Putamen (tissue), 1 donor: Measurements from ENCODE around the gene ELP4.
A peak's percentile ranks its signal among the peaks of the same experiment; 100 is the strongest.
"Not testable (repeated sequence)": the region's sequence is repeated elsewhere in the genome, so short reads cannot be mapped to it uniquely, and the experiment has no call there.

Experiments
- DNase-seq: peaks from one replicate; pipeline ENCODE4 v3.0.0-alpha.2; 2016; ENCODE audit warnings: low spot score

ELP4 gene

DNA sequence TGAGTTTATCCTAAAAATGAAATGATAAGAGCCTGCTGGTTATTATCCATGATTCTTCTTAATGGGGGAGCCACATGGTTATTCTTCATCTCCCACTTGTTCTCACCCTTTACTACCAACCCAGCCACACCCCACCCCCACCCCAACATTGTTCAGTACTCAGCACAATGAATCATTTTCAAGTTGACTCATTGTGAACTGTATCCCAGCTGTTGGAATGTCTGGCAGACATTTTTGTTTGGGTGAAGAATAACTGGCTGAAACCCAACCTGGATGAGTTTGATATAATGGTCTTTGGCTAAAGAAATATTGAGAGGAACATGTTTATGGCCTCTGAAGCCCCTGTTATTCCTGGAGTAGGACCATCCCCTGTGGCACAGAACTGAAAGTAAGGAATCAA lies 136.2 kb downstream of the ELP4 start:
- no peak for DNase-seq

DNA sequence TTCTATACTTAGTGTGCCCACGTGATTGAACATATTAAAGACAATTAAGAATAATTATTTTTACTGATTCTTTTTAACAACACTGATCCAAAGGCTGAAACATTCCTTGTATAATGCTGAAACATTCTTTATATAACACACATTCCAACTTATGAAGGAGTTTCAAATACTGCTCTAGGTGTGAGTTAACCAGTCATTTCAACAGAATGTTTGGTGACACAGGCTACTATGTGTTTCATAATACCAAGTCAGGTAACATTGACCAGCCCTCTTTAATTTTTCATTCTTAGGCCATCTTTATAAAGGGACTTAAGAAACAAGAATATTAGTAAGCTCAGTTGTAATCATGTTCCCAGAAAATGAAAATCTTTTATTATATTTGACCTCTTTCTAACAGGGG lies 136.6 kb downstream of the ELP4 start:
- no peak for DNase-seq

DNA sequence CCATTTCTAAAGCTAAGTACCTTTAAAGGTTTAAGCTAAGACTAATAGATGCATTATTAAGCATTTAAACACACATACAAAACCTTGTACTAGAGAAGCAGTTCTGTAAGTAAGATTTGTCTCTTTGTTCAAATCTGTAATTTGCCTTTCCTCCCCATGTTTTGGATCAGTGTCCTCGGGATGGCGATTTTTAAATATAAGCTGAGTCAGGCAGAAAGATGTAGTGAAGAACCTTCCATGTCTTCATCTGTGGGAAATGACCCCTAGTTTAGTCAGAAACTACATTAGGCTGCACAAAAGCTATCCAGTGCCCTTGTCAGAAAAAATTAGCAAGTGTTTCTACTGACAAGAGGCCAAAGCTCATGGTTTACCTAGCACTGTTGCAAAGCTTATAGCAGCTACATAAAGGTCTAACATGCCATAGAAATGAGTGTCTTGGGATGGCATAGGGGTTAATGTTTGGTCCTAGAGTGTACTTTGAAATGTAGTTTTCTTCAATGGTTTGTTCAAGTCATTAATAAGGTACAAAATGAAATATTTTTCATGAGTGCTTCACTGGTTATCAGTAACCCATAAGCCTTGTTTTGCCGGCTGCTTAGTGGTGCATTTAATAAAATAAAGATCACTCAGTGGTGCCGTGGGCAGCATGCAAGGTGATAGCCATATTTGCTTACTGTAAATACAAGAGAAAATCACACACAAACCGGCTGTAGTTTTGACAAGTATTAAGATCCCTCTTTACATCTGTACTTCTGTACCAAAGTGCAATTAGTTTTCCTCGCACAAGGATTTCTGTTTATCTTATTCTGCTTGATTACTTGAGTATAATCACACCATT lies 139.8 kb downstream of the ELP4 start:
- no peak for DNase-seq

DNA sequence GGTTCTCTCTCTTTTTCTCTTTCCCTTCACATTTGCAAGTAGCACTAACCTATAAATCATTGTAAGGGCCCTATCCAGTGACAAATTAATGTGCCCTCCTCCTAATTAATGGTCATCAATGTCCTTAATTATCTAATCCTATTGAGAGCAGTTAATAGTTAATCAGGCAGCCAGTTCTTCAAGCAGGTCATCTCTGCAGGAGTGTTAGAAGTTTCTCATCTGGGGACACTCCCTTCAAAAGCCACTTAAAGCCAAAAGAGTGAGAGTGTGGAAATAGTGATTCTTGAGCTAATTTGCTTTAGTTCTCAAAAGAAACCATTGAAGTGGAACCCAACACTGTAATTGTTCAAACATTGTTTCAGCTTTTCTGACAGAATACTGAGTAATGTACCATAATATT lies 141.6 kb downstream of the ELP4 start:
- DNase-seq = no peak

DNA sequence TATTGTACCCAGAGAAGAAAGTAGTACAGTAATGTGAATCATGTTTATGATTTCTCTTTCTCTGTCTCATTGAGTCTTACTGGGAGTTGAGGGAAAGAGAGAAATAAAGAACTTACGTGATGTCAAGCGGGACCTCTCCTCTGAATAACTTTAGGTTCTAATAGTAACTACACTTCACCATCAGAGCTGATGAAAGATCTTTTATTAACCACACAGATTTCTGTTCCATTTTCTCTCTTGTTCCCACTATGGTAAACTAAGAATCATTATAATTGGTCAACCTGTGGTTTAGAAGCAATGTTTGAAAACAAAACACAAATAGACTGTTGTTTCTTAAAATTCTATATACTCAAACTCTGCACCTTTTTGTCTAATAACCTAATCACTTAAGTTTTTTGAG lies 142.3 kb downstream of the ELP4 start:
- DNase-seq = no peak

DNA sequence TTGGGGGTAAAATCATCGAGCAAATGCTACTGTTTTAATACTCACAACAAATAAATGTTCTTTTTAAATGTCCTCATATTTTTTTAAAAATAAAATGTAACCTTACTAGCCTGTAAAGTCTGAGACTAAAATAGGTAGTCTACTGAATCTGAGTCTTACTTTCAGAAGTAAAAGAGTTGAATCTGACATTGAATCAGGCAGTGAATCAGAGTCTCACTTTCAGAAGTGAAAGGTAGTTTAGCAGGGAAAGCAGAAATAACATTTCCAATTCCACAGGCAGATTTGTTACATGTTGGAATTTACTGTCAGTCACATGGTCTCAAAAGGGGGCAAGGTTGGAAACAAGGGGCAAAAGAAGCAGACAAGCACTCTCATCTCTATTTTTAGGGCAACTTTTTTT lies 143.0 kb downstream of the ELP4 start:
- DNase-seq = no peak

DNA sequence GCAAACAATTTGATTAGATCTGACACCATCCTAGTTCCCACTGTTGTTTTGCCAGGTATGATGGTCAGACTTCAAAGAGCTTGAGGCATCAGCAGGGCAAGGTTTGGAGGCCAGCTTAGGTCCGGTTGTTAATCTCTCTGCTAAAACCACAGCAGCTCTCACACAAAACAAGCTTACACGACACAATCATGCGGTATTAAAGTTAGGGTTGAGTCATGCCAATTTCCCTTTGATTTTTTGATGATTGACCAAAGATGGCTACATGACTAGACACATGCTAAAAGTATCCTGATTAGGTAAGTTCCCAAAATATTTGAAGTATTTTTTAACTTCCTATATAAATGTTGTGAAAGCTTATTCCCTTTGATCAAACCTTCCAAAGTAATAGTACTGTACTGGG lies 145.9 kb downstream of the ELP4 start:
- no peak for DNase-seq

DNA sequence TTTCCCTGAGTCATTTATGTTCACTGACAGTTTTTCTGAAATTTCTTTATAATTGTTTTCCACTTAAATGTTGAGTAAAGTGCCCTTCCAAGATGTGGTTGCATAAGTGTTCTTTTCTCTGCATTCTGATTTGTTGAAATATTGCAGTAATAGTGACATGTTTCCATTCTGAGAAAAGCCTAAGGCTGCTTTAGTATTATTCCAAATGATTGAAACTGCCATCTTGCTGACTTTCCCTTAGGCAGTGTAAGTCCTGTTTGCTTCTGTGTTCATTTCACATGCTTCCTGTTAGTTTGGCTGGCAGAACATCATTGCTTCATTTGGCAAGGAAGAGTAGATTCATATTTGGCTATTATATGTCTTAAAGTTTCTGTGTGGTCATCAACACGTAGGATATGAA lies 146.5 kb downstream of the ELP4 start:
- peak; percentile 18 for DNase-seq

DNA sequence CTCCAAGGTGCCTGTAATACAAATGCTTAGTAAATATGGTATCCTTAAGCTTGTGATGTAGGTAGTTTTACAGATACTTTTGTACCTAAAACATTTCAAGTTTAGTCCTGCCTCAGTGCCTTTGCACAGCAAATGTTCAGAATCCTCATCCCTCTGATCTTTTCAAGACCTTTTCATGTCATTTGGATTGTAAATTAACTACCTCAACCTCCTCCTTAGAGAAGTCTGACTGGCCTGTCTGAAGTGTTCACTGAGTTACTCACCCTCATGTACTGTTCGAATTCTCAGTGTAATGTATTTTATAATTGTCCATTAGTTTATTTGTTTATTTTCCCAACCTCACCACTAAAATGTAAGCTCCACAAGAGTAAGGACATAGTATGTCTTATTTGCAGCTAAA lies 147.5 kb downstream of the ELP4 start:
- no peak for DNase-seq

DNA sequence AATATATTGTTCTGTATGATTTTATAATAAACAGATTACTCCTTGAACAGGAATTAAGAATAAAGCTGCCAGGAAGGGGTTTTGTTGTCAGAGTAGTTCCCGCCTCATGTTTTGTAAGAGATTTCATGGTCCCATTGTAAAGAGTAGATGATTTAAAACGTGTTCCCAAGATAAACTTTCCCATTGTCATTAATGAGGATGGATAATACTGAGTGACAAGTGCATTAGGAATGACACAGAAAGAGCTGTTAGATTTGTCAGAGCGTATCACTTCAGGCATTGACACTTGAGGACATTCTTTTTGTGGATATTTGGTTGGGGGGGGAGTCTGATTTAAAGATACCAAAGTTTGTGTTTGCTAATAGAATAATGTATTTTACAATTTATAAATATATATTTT lies 154.6 kb downstream of the ELP4 start:
- no peak for DNase-seq

DNA sequence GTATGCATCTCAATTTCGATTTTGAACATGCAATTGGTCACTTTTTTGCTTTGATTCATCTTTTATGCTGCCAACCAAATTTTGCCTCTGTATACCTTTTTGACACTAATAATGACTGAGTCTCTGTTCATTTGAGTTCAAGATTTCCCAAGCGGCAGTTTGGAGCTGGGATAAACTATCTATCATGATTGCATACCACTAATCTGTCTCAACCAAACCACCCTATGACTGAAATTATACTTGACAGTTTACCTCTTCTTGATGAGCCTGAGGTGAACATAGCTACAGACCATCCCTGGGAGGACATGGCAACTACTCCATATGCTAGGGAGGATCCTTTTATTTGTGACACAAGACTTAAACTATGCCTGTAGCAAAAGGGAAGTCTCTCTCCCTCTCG lies 155.4 kb downstream of the ELP4 start:
- no peak for DNase-seq

DNA sequence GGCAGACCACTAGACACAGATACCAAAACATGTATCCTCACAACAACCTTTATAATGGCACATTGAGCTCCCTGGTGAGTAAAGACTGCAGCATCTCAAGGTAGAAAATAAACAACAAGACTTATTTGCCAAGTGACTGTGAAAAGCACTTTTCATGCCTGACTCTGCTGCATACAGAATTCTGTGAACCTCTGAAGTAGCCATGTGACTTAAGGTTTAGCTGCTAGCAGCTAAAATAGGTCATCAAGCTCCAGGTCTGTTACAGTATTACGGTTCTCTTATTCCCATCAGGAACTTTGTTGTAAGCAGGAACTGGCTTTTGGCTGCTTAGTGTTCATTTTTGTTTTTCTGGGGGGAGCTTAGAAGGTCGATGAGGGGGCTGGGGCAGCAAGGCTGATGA lies 162.1 kb downstream of the ELP4 start:
- no peak for DNase-seq

DNA sequence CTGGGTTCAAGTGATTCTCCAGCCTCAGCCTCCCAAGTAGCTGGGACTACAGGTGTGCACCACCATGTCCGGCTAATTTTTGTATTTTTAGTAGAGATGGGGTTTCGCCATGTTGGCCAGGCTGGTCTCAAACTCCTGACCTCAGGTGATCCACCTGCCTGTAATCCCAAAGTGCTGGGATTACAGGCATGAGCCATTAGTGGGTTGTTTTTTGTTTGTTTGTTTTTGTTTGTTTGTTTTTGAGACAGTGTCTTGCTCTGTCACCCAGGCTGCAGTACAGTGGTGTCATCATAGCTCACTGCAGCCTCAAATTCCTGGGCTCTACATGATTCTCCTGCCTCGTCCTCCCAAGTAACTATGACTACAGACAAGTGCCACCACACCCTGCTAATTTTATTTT lies 163.5 kb downstream of the ELP4 start:
- not testable (repeated sequence) for DNase-seq

DNA sequence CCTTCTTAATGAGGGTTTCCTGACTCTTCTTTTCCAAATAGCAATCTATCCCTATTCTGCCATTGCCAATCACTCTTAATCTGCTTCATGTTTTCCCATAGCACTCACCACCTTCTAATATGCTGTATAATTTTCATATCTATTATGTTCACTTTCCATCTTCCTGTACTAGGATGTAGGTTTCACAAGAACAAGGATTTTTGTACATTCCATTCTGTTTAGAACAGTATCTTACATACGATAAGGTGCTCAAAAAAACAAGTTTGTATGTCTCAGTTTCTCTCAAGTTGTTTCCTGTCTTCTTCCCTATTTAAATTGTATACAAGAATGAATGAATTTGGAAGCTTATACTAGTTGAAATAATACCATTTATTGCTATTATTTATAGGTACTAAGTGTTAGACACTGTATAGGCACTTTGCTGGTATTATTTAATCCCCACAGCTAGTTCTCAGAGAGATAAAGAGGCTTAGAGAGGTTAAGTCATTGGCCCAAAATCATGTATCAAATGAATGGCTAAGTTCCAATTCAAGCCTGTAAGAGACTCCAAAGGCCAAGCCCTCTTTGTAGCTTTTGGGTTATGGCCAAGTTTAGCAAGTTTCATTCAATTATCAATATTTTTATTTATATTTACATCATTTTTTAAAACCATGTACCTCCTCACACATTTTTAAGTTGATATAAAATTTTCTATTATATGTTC lies 166.9 kb downstream of the ELP4 start:
- no peak for DNase-seq

DNA sequence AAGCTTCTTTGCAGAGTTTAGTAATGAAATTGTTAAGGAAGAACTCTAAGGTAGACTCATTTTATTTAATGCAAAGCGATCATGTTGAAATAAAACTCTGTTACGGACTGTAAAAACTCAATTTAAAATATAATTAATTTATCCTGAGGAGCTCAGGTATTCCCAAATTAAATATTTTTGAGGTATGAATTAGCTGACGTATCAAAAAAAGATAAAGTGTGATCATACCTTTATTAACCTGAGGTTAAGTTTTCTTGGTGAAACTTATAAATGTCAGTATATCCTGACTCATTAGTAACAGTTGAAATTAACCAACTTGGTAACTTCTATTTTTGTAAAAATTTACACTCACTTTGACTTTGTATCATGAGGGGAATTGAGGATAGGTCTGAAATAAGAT lies 171.2 kb downstream of the ELP4 start:
- DNase-seq = no peak

DNA sequence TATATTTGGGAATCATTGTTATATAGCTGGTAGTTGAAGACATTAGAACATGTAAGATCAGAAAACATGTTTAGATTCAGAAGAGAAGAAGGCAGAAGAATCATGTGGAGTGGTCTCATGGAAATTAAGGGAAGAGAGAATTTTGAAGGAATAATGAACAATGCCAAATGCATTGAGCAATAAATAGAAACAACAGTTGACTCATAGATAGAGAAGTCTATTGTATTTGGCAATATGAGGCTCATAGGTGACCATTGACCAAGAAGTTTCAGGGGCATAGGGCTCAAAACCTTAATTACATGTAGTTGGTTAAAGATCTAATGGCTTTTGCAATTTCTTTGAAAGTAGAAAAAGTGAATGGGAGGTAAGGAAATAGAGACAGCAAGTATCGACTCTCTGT lies 177.7 kb downstream of the ELP4 start:
- no peak for DNase-seq

DNA sequence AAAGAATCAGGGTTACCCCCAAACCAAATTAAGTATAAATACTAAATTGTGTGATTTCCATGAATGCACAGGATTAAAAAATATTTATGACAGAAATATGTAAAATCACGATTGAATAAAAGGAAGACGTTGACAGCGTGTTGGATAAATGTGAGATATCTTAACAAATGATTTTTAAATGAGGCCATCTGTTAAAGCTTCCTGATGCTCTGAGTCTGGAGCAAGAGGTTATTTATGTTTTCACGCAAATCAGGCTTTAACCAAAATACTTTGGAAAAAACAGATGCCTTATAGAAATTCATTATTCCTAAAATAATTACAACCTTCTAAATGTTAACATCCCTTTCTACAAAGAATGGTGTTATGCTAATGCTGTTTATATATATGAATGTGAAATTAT lies 178.3 kb downstream of the ELP4 start:
- DNase-seq = no peak

DNA sequence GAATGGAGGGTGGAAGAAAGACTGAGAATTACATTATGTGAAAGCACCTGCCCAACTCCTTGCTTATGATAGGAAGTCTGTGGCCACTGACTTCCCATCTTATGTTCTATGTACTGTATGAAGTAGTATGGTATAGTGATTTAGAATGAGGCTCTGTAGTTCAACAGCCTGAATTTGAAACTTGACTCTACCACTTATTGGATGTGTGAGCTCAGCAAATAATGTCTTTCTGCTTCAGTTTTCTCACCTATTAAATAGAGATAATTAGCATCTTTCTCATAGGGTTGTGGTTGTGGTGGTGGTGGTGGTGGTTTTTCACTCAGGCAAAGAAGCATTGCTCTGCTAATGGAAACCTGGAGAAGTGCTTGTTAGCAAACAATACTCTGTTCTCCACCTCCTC lies 180.0 kb downstream of the ELP4 start:
- DNase-seq = no peak

DNA sequence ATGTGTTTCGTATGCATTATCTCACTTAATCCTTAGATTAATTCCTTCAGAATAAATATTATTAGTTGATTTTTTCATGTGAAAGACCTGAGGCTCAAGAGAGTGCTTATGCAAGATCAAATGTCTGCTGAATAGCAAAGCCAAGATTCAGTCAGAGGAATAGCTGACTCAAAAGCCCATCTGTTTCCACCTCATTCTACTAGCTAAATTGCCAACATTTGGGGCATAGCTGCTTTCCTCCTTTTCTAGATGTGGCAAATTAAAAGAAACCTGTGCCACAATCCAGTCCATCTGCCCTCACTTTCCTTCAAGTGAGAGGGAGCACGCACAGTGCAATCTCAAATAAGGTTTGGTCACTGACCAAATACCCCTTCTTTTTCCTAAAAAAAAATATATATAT lies 180.5 kb downstream of the ELP4 start:
- no peak for DNase-seq

DNA sequence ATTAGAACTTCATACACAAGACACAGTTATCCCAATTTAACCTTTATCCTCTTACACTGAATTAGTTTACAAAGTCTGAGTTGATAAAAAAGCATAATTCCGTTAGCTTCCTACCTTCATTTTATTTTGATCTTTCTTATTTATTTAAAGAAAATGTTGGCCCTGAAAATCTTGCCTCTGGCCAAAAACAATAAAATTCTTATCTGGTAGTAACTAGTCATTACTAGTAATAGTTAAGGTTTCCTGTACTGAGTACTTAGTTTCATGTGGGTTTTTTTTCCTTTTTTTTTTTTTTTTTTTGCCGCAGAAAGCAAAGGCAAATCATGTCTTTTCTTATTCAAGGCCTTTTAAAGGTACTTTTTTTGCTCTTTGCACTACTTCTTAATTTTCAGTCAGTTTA lies 180.9 kb downstream of the ELP4 start:
- no peak for DNase-seq

DNA sequence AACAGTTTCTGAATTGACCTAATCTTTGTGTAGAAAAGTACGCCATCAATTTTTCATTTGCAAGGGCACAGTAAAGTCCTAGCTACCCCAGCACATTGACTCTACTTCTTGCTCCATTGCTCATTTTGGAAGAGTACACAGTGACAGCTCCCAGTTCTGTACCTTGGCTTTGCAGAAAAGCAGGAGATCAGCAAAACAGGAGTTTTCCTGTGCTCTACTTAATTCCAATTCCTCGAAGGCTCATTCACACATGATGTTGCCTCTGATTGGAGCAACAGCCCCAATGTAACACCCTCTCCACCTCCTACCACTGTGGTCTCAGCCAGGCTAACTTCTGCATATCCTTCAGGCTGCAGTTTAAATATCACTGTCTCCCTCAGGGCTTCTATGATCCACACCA lies 182.9 kb downstream of the ELP4 start:
- no peak for DNase-seq

DNA sequence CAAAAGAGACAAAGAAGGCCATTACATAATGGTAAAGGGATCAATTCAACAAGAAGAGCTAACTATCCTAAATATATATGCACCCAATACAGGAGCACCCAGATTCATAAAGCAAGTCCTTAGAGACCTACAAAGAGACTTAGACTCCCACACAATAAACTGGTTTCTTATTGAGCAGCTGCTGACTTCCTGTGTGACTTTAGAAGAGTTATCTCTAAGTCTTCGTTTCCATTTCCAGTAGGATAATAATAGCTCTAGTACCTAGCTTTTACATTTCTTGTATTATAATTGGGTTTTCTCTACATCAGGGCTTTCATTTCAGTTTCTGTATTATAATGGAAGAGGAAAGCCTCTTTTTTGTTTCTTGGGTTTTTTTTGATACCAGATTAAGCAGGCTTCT lies 187.5 kb downstream of the ELP4 start:
- DNase-seq = not testable (repeated sequence)

DNA sequence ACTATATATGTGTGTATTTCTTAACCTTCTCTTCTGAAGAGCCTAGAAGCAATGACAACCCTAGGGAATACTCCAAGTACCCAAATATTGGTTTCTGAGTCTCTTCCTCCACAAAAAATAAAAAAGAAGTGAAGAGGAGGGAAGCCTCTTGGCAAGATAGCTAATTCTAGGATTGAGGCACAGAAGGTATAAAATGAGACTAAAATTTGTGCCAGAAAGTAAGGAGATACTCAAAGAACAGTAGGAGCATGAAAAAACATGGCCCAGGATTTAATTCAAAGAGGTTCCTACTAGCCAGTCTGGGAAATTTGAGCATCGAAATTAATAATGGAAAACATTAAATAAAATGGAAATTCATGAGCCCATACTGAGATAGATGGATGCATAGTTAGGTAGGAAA lies 189.5 kb downstream of the ELP4 start:
- no peak for DNase-seq

DNA sequence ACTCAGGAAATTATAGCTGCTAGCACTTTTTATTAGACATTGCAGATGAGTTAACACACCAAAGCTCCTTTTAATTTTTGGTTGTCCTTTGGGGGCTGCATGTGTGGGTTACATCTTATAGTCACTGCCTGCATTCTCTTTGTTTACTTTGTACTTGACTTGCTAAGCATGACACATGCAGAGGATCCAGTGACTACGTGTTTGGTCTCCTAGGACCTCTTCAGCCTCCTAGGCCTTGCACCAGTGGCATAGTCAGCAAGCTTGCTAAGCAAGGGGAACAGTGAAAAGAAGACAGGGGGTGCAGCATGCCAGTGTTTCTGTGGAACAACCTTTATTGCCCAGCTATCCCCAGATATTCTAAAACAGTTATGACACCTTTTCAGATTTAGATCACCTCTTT lies 193.4 kb downstream of the ELP4 start:
- DNase-seq = no peak
